ENCODE measurements around the gene SLC38A3. TPM values are rescaled to one million over a fixed set of nuclear protein-coding genes. Genes with fewer than 3 reads are reported as not detected.
A peak's percentile ranks its signal among the peaks of the same experiment; 100 is the strongest.

Gene SLC38A3
- total RNA-seq, 1 experiment from 2014 or later = not detected

- DNase-seq (ENCODE audit: low spot score) = no peak
Observed at GRCh38 chr3:50192124-50192523, 12.9 kb upstream of the SLC38A3 start.

- DNase-seq (ENCODE audit: low spot score) = peak; percentile 49
Observed at GRCh38 chr3:50192689-50193141, 12.4 kb upstream of the SLC38A3 start.

- DNase-seq (ENCODE audit: low spot score) = no peak
Observed at GRCh38 chr3:50193286-50193685, 11.8 kb upstream of the SLC38A3 start.

GRCh38 chr3:50193746-50194127 lies 11.3 kb upstream of the SLC38A3 start:
- no peak for DNase-seq (ENCODE audit: low spot score)

- DNase-seq (ENCODE audit: low spot score) = no peak
Observed at GRCh38 chr3:50194128-50194902, 10.8 kb upstream of the SLC38A3 start.

- no peak for DNase-seq (ENCODE audit: low spot score)
Observed at GRCh38 chr3:50194903-50195500, 10.1 kb upstream of the SLC38A3 start.

GRCh38 chr3:50195501-50196252 lies 9.4 kb upstream of the SLC38A3 start:
- peak; percentile 19 for DNase-seq (ENCODE audit: low spot score)

GRCh38 chr3:50196253-50196801 lies 8.7 kb upstream of the SLC38A3 start:
- DNase-seq (ENCODE audit: low spot score) = no peak

GRCh38 chr3:50201573-50202315 lies 3.3 kb upstream of the SLC38A3 start:
- no peak for DNase-seq (ENCODE audit: low spot score)

GRCh38 chr3:50202353-50203112 lies 2.5 kb upstream of the SLC38A3 start:
- no peak for DNase-seq (ENCODE audit: low spot score)

- no peak for DNase-seq (ENCODE audit: low spot score)
Observed at GRCh38 chr3:50203113-50203808, 1.8 kb upstream of the SLC38A3 start.

- DNase-seq (ENCODE audit: low spot score) = no peak
Observed at GRCh38 chr3:50203809-50204803, 965 bp upstream of the SLC38A3 start.

- no peak for DNase-seq (ENCODE audit: low spot score)
Observed at GRCh38 chr3:50205413-50206276, 574 bp downstream of the SLC38A3 start.

GRCh38 chr3:50207359-50208042 lies 2.4 kb downstream of the SLC38A3 start:
- no peak for DNase-seq (ENCODE audit: low spot score)

GRCh38 chr3:50208677-50209344 lies 3.7 kb downstream of the SLC38A3 start:
- DNase-seq (ENCODE audit: low spot score) = no peak

- DNase-seq (ENCODE audit: low spot score) = no peak
Observed at GRCh38 chr3:50210176-50210509, 5.1 kb downstream of the SLC38A3 start.

Measured in A172 (cell line).